ENCODE data around the gene RAD9A. TPM values are rescaled to one million over a fixed set of nuclear protein-coding genes. Genes with fewer than 3 reads are reported as not detected.
A peak's percentile ranks its signal among the peaks of the same experiment; 100 is the strongest.

RAD9A gene
- total RNA-seq, 1 experiment from 2014 or later, result 20.9 TPM

DNA sequence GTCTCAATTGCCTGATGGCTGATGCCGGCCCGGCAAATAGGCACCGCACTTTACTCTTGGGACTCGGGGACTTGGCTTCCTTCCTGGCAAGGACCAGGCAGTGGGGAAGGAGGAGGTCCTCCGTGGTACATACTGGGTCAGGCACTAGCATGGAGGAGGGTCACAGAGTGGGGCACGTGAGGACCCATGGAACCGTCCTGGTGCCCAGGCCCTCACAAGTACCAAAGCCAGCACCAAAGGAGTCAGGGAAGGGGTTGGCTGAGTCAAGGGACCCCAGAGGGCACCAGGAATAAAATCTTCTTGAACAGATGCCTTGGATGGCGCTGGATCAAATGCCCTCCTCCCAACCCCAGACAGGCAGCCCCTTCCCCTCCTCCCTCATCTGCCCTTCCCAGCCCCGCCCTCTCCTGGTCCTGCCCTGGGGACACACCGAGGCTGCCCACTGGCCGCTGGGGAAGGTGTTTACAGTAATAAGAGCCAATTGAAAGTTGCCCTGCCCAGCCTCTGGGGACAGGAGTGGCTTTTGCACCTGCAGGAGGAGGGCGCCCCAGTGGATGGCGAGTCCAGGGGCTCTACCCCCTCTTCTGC lies 18.1 kb downstream of the RAD9A start:
- Histone ChIP-seq H2AFZ (ENCODE audit: low read length) (no peak overlapping the region), H3K9ac (ENCODE audit: extremely low read depth, insufficient read length, low read length) (no peak overlapping the region), H2BK12ac (ENCODE audit: insufficient read length, low read depth, low read length) (no peak overlapping the region), H3K79me2 (ENCODE audit: insufficient read depth, low read length) (no peaks in the 10 kb centered on the region), H2AK5ac (ENCODE audit: insufficient read length, low read length) (no peak overlapping the region), H3K27ac (ENCODE audit: insufficient read length, low read depth, low read length) (no peak overlapping the region), H2BK5ac (ENCODE audit: insufficient read length, low read length) (no peak overlapping the region), H3T11ph (ENCODE audit: low read length) (no peak overlapping the region), H4K5ac (ENCODE audit: insufficient read length, low read depth, low read length) (no peak overlapping the region), H3K23me2 (ENCODE audit: insufficient read length, low read depth, low read length, poor library complexity, severe bottlenecking) (no peaks in the 10 kb centered on the region), H2BK15ac (ENCODE audit: low read depth, low read length) (no peak overlapping the region), H4K20me1 (ENCODE audit: control insufficient read depth, insufficient read depth, insufficient read length) (no peaks in the 10 kb centered on the region), H3K9me3 (ENCODE audit: control insufficient read depth, low read depth, low read length) (no peaks in the 10 kb centered on the region), H4K8ac (replicated peaks; ENCODE audit: insufficient read length, low read depth, low read length) (no peak overlapping the region), H3K23ac (ENCODE audit: insufficient read length, low read depth, low read length) (no peak overlapping the region), H2BK20ac (ENCODE audit: low read depth, low read length, poor library complexity, severe bottlenecking) (no peak overlapping the region), H3K4ac (ENCODE audit: low read depth, low read length) (no peak overlapping the region), H3K79me1 (ENCODE audit: insufficient read depth, low read depth, low read length, poor library complexity, severe bottlenecking) (no peaks in the 10 kb centered on the region), H4K91ac (ENCODE audit: insufficient read length, low read depth, low read length) (no peak overlapping the region), H2BK120ac (ENCODE audit: low read depth, low read length, poor library complexity, severe bottlenecking) (no peak overlapping the region), H3K27me3 (ENCODE audit: insufficient read depth, low read length) (no peaks in the 10 kb centered on the region), H3K18ac (ENCODE audit: insufficient read length, low read depth, low read length) (no peak overlapping the region), H3K4me1 (ENCODE audit: insufficient read depth, low read length) (no peaks in the 10 kb centered on the region), H3K56ac (ENCODE audit: insufficient read length, low read depth, low read length) (no peak overlapping the region), H3K4me2 (ENCODE audit: insufficient read depth, insufficient read length, low read length) (no peak overlapping the region), H3K14ac (ENCODE audit: insufficient read depth, low read length) (no peak overlapping the region)
- TF ChIP-seq, protein P1, sequence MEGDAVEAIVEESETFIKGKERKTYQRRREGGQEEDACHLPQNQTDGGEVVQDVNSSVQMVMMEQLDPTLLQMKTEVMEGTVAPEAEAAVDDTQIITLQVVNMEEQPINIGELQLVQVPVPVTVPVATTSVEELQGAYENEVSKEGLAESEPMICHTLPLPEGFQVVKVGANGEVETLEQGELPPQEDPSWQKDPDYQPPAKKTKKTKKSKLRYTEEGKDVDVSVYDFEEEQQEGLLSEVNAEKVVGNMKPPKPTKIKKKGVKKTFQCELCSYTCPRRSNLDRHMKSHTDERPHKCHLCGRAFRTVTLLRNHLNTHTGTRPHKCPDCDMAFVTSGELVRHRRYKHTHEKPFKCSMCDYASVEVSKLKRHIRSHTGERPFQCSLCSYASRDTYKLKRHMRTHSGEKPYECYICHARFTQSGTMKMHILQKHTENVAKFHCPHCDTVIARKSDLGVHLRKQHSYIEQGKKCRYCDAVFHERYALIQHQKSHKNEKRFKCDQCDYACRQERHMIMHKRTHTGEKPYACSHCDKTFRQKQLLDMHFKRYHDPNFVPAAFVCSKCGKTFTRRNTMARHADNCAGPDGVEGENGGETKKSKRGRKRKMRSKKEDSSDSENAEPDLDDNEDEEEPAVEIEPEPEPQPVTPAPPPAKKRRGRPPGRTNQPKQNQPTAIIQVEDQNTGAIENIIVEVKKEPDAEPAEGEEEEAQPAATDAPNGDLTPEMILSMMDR (conservative IDR thresholded peaks at IDR 0.05), result no peak
- Mint-ChIP-seq H3K27ac (no peak overlapping the region; a peak in 1 of 7 replicates), H3K4me3 (peak overlapping the region in 1 of 2 experiments; percentile 55; a peak in 2 of 5 replicates), H3K4me1 (peaks cover 14 to 28% of the 10 kb centered on the region in 2 experiments), H3K36me3 (ENCODE audit: insufficient read depth in 1 of 3, low read depth in 3 of 3) (no peaks in the 10 kb centered on the region), H3K9me3 (no peaks in the 10 kb centered on the region), H3K27me3 (ENCODE audit: low read depth) (peaks cover 49% of the 10 kb centered on the region)
- no CpG with 5 or more reads among the region's 13 CpGs for WGBS (ENCODE audit: extremely low coverage, insufficient read length, low lambda C conversion rate)
- peak; percentile 93 for DNase-seq

Measured in H9 (cell line).